ENCODE data around the gene PARP4. TPM values are rescaled to one million over a fixed set of nuclear protein-coding genes. Genes with fewer than 3 reads are reported as not detected.
"Not testable (repeated sequence)": the region's sequence is repeated elsewhere in the genome, so short reads cannot be mapped to it uniquely, and the experiment has no call there.

PARP4 gene
- total RNA-seq, 2 donors from 2014 or later, result 28.3 to 48.8 TPM

- ATAC-seq (ENCODE audit: insufficient number of reproducible peaks, low FRiP score, low read depth) (no peak), DNase-seq (ENCODE audit: low spot score) (no peak)
- no peak overlapping the region for H3K4me3 ChIP-seq
- H3K4me1 ChIP-seq (ENCODE audit: control insufficient read depth in 1 of 2, low read depth in 2 of 2), result no peaks in the 10 kb centered on the region
- H3K9me3 ChIP-seq, result no peaks in the 10 kb centered on the region
- no peak overlapping the region for H3K27ac ChIP-seq
- no peaks in the 10 kb centered on the region for H3K36me3 ChIP-seq
- no peaks in the 10 kb centered on the region for H3K27me3 ChIP-seq (replicated peaks; ENCODE audit: insufficient read depth)
- no peak for TF ChIP-seq CTCF (IDR thresholded peaks at IDR 0.05)
These were observed 126.7 kb downstream of the PARP4 start for GRCh38 chr13:24385902-24386301.

- not testable (repeated sequence) for ATAC-seq (ENCODE audit: insufficient number of reproducible peaks, low FRiP score, low read depth); DNase-seq (ENCODE audit: low spot score); H3K4me3 ChIP-seq; H3K27me3 ChIP-seq (replicated peaks; ENCODE audit: insufficient read depth); H3K27ac ChIP-seq; H3K36me3 ChIP-seq; H3K9me3 ChIP-seq; H3K4me1 ChIP-seq (ENCODE audit: control insufficient read depth in 1 of 2, low read depth in 2 of 2)
These were observed 127.6 kb downstream of the PARP4 start for GRCh38 chr13:24384946-24385345.

GRCh38 chr13:24384091-24384490, 128.5 kb downstream of the PARP4 start:
- H3K27ac ChIP-seq; H3K36me3 ChIP-seq; H3K27me3 ChIP-seq (replicated peaks; ENCODE audit: insufficient read depth); DNase-seq (ENCODE audit: low spot score); H3K4me1 ChIP-seq (ENCODE audit: control insufficient read depth in 1 of 2, low read depth in 2 of 2); H3K4me3 ChIP-seq; H3K9me3 ChIP-seq; ATAC-seq (ENCODE audit: insufficient number of reproducible peaks, low FRiP score, low read depth): not testable (repeated sequence)

- ATAC-seq (ENCODE audit: insufficient number of reproducible peaks, low FRiP score, low read depth), result no peak
- Histone ChIP-seq H3K27ac (no peak overlapping the region), H3K27me3 (replicated peaks; ENCODE audit: insufficient read depth) (no peaks in the 10 kb centered on the region), H3K36me3 (no peaks in the 10 kb centered on the region), H3K4me1 (ENCODE audit: control insufficient read depth in 1 of 2, low read depth in 2 of 2) (no peaks in the 10 kb centered on the region), H3K9me3 (no peaks in the 10 kb centered on the region), H3K4me3 (no peak overlapping the region)
- no peak for TF ChIP-seq CTCF (IDR thresholded peaks at IDR 0.05)
- no peak for DNase-seq (ENCODE audit: low spot score)
These were observed 130.9 kb downstream of the PARP4 start for GRCh38 chr13:24381541-24382265.

GRCh38 chr13:24380881-24381280, 131.7 kb downstream of the PARP4 start:
- not testable (repeated sequence) for H3K27me3 ChIP-seq (replicated peaks; ENCODE audit: insufficient read depth); H3K4me1 ChIP-seq (ENCODE audit: control insufficient read depth in 1 of 2, low read depth in 2 of 2); H3K9me3 ChIP-seq; ATAC-seq (ENCODE audit: insufficient number of reproducible peaks, low FRiP score, low read depth); H3K27ac ChIP-seq; H3K4me3 ChIP-seq; H3K36me3 ChIP-seq; DNase-seq (ENCODE audit: low spot score)

GRCh38 chr13:24380227-24380626, 132.4 kb downstream of the PARP4 start:
- not testable (repeated sequence) for H3K27ac ChIP-seq; H3K9me3 ChIP-seq; ATAC-seq (ENCODE audit: insufficient number of reproducible peaks, low FRiP score, low read depth); H3K36me3 ChIP-seq; H3K4me3 ChIP-seq; H3K4me1 ChIP-seq (ENCODE audit: control insufficient read depth in 1 of 2, low read depth in 2 of 2); H3K27me3 ChIP-seq (replicated peaks; ENCODE audit: insufficient read depth); DNase-seq (ENCODE audit: low spot score)

- H3K4me3 ChIP-seq; H3K27me3 ChIP-seq (replicated peaks; ENCODE audit: insufficient read depth); ATAC-seq (ENCODE audit: insufficient number of reproducible peaks, low FRiP score, low read depth); H3K9me3 ChIP-seq; H3K4me1 ChIP-seq (ENCODE audit: control insufficient read depth in 1 of 2, low read depth in 2 of 2); H3K27ac ChIP-seq; H3K36me3 ChIP-seq; DNase-seq (ENCODE audit: low spot score): not testable (repeated sequence)
These were observed 141.3 kb downstream of the PARP4 start for GRCh38 chr13:24371273-24371672.

Other genes with a start within 250 kb of the PARP4 start
- gene C1QTNF9, start 203.2 kb downstream of the PARP4 start, total RNA-seq, result under 1 TPM in 1 of 2 donors, not detected in 1; 0.41 TPM
- under 1 TPM in 1 of 2 donors, not detected in 1; 0.14 TPM for gene ATP12A, start 167.6 kb upstream of the PARP4 start, total RNA-seq

Data from thoracic aorta (tissue), 2 donors.